NT2/D1 (cell line): ENCODE measurements around the gene LDAF1.
A peak's percentile ranks its signal among the peaks of the same experiment; 100 is the strongest.

Experiments
- DNase-seq: peaks from one replicate; pipeline ENCODE4 v3.0.0-alpha.2; 2011; ENCODE audit warnings: low read depth, low spot score
- H3K27me3 ChIP-seq: 2 replicates; pipeline ENCODE4 v1.6.0; 2011; ENCODE audit warnings: mild to moderate bottlenecking; ENCODE audit not compliant: insufficient read length, insufficient read depth
- H3K36me3 ChIP-seq: 2 replicates; pipeline ENCODE4 v1.6.1; 2011; ENCODE audit warnings: mild to moderate bottlenecking, low read length, mixed read lengths; ENCODE audit not compliant: insufficient read depth, insufficient read length
- H3K4me1 ChIP-seq: 2 replicates; pipeline ENCODE4 v1.5.1; 2011; ENCODE audit not compliant: insufficient read depth, insufficient read length
- H3K4me3 ChIP-seq: 2 replicates; pipeline ENCODE4 v1.5.1; 2011; ENCODE audit warnings: low read depth; ENCODE audit not compliant: insufficient read length
- H3K9ac ChIP-seq: 2 replicates; pipeline ENCODE4 v1.6.0; 2011; ENCODE audit warnings: low read depth; ENCODE audit not compliant: insufficient read length
- H3K9me3 ChIP-seq: 2 replicates; pipeline ENCODE4 v1.5.1; 2011; ENCODE audit warnings: mild to moderate bottlenecking, low read length; ENCODE audit not compliant: insufficient read depth
- SUZ12 ChIP-seq: IDR thresholded peaks from 2 replicates; pipeline ENCODE4 v1.6.1; 2011; ENCODE audit not compliant: insufficient read length, insufficient read depth; ENCODE audit errors: extremely low read depth
- YY1 ChIP-seq: IDR thresholded peaks from 2 replicates; pipeline ENCODE4 v1.6.1; 2011; ENCODE audit not compliant: insufficient read length, insufficient read depth
- ZNF274 ChIP-seq: IDR thresholded peaks from 2 replicates; pipeline ENCODE4 v1.6.1; 2011; ENCODE audit warnings: mild to moderate bottlenecking, low read depth, low read length

The LDAF1 gene

GRCh38 chr16:21156767-21157467, 1.6 kb upstream of the LDAF1 start:
- Histone ChIP-seq H3K36me3 (peaks cover 12% of the 10 kb centered on the region), H3K4me3 (no peak overlapping the region), H3K27me3 (peaks cover 11% of the 10 kb centered on the region), H3K9ac (no peak overlapping the region), H3K4me1 (peaks cover 3% of the 10 kb centered on the region), H3K9me3 (no peaks in the 10 kb centered on the region)
- TF ChIP-seq YY1, result no peak
- no peak for TF ChIP-seq SUZ12
- no peak for TF ChIP-seq ZNF274
- peak; percentile 63 for DNase-seq

GRCh38 chr16:21157632-21158031, 842 bp upstream of the LDAF1 start:
- peaks cover 11% of the 10 kb centered on the region for H3K27me3 ChIP-seq
- peaks cover 3% of the 10 kb centered on the region for H3K4me1 ChIP-seq
- no peak overlapping the region for H3K4me3 ChIP-seq
- no peaks in the 10 kb centered on the region for H3K9me3 ChIP-seq
- TF ChIP-seq SUZ12 (no peak), ZNF274 (no peak), YY1 (no peak)
- H3K9ac ChIP-seq, result peak overlapping the region; percentile 90
- peaks cover 17% of the 10 kb centered on the region for H3K36me3 ChIP-seq
- no peak for DNase-seq

DNA sequence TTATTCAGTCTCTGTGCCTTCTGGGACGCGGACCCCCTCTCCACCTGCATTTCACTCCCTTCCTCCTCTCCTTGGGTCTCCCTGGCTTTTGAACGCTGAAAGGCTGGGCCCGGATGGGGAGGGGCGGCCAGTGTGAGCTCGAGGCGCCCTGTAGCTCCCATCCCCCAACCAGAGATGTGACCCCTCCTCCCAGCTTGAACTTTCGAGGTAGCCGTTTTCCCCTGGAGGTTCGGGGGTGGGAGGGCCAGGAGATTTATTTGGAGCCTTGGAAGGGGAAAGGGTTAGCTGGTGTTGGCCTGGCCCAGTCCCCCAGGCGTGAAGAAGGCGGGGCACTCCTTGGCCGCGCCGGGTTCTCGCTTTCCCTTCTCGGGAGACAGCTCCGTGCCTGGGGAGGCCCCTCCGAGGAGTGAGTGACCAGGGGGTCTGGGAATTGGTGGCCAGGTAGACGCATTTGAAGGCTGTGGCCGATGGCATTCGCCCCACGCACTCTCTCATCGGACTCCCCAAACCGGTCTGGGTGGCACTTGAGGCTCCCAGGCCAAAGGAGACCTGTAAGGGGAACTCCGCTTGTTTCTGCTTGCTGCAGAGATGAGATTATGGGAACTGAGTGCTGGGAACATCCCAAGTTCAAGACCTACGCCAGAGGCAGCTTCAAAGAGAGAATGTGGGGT, 942 bp downstream of the LDAF1 start:
- Histone ChIP-seq H3K9me3 (no peaks in the 10 kb centered on the region), H3K4me3 (peak overlapping the region; percentile 70), H3K27me3 (peaks cover 11% of the 10 kb centered on the region), H3K9ac (peak overlapping the region; percentile 90), H3K4me1 (peaks cover 3% of the 10 kb centered on the region), H3K36me3 (peaks cover 30% of the 10 kb centered on the region)
- peak; percentile 36 for DNase-seq
- TF ChIP-seq YY1 (no peak), ZNF274 (no peak), SUZ12 (no peak)

- no peak for TF ChIP-seq ZNF274
- TF ChIP-seq YY1, result no peak
- TF ChIP-seq SUZ12, result no peak
- no peak overlapping the region for H3K4me3 ChIP-seq
- H3K9me3 ChIP-seq, result no peaks in the 10 kb centered on the region
- H3K9ac ChIP-seq, result no peak overlapping the region
- H3K4me1 ChIP-seq, result peaks cover 3% of the 10 kb centered on the region
- peaks cover 11% of the 10 kb centered on the region for H3K27me3 ChIP-seq
- DNase-seq, result no peak
- H3K36me3 ChIP-seq, result peaks cover 39% of the 10 kb centered on the region
Measured at GRCh38 chr16:21160276-21160675, 1.8 kb downstream of the LDAF1 start.

DNA sequence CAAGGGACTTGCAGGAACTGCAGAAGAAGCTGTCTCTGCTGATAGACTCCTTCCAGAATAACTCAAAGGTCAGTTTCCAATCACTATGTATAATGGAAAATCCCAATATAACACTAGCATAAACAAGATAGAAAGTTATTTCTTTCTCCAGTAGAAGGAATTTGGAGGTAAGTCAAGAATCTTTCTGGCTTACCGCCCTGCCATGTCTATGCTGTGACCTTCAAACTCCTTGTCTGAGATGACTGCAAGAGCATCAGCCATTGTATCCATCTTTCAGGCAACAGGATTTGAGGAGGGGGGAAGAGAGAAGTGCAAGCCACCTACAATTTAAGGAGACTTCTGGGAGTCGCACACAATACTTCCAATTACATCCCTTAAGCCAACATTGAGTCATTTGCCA, 2.7 kb downstream of the LDAF1 start:
- TF ChIP-seq YY1 (no peak), SUZ12 (no peak), ZNF274 (no peak)
- Histone ChIP-seq H3K9me3 (no peaks in the 10 kb centered on the region), H3K27me3 (peaks cover 11% of the 10 kb centered on the region), H3K4me1 (peaks cover 3% of the 10 kb centered on the region), H3K9ac (no peak overlapping the region), H3K36me3 (peaks cover 45% of the 10 kb centered on the region), H3K4me3 (no peak overlapping the region)
- DNase-seq, result no peak

- no peak for TF ChIP-seq SUZ12
- no peak for TF ChIP-seq YY1
- no peak for TF ChIP-seq ZNF274
- no peak for DNase-seq
- Histone ChIP-seq H3K27me3 (peaks cover 5% of the 10 kb centered on the region), H3K9ac (no peak overlapping the region), H3K4me1 (peaks cover 6% of the 10 kb centered on the region), H3K4me3 (no peak overlapping the region), H3K36me3 (peaks cover 55% of the 10 kb centered on the region), H3K9me3 (no peaks in the 10 kb centered on the region)
Measured at GRCh38 chr16:21162661-21163151, 4.2 kb downstream of the LDAF1 start.

DNA sequence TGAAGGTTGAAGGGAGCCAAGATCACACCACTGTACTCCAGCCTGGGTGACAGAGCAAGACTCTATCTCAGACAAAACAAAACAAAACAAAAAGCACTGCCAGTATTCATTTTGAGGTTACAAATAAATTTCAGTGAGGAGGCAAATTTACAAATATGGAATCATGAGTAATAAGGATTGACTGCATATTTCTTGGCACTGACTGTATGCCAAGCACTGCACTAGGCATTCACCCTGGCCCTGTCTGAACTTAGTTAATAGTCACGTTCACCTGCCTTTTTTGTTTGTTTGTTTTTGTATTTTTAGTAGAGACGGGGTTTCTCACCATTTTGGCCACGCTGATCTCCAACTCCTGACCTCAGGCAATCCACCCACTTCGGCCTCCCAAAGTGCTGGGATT, 5.1 kb downstream of the LDAF1 start:
- TF ChIP-seq YY1, result no peak
- no peak for TF ChIP-seq ZNF274
- no peak for TF ChIP-seq SUZ12
- peaks cover 55% of the 10 kb centered on the region for H3K36me3 ChIP-seq

More for the DNA sequence above, 5.1 kb downstream of the LDAF1 start:
- no peak overlapping the region for H3K9ac ChIP-seq
- H3K9me3 ChIP-seq, result no peaks in the 10 kb centered on the region
- no peaks in the 10 kb centered on the region for H3K27me3 ChIP-seq
- no peak for DNase-seq
- no peak overlapping the region for H3K4me3 ChIP-seq
- peaks cover 2% of the 10 kb centered on the region for H3K4me1 ChIP-seq
